ENCODE data around the gene PAQR8. TPM values are rescaled to one million over a fixed set of nuclear protein-coding genes. Genes with fewer than 3 reads are reported as not detected.

Gene PAQR8
- total and polyA plus RNA-seq, 2 of the 13 experiments (the other 11 are each of a cell fraction or from before 2014, with no cell fraction given) = 37.7 to 50.7 TPM

DNA sequence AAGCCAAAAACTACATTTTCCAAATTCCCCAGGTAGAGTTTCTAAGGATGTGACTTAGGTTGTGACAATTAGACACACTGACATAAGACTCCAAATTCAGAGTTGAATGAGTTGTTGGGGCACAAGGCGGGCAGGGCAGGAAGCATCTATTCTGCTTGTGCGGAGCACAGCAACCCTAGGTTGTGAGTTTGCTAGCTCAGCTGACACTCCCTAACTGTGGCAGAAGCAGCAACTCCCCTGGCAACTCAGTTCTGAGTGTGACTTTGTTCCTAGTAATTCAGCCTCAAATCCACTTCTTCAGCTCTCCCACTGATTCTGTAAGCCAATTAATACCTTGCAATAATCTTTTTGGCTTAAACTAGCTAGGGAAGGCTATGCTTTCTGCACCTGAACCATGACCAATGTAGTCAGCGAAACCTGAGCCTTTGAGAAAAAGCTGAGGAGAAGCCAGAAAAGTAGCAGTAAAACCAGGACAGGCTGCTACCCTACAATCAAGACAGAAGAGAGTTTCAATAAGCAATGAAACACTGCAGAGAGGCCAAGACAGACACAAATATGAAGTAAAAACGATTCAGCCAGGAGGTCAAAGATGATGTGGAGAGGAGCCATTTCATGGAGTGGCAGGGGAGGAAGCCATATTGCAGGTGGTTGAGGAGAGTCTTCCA lies 30.0 kb upstream of the PAQR8 start:
- H3K4me2 ChIP-seq (ENCODE audit: low read depth, low read length) = no peak overlapping the region
- ATAC-seq (no peak), DNase-seq (ENCODE audit: low spot score) (no peak), FAIRE-seq (no peak)
- H3K4me3 ChIP-seq (replicated peaks in 1 of 3; ENCODE audit: insufficient read depth in 1 of 3, low read depth in 2 of 3, low read length in 3 of 3) = no peak overlapping the region
- no peaks in the 10 kb centered on the region for H3K79me2 ChIP-seq (ENCODE audit: insufficient read depth, low read length)
- TF ChIP-seq FOXK1 (CRISPR knock-in tag; IDR thresholded peaks at IDR 0.05; ENCODE audit: borderline replicate concordance, low read depth) (no peak), MAFK (conservative IDR thresholded peaks at IDR 0.05 in 1 of 2, IDR thresholded peaks at IDR 0.05 in 1 of 2; ENCODE audit: low read length in 2 of 2) (no peak), ZSCAN20 (CRISPR knock-in tag; IDR thresholded peaks at IDR 0.05; ENCODE audit: borderline replicate concordance) (no peak), JUN (CRISPR knock-in tag; IDR thresholded peaks at IDR 0.05) (no peak), SAP130 (CRISPR knock-in tag; IDR thresholded peaks at IDR 0.05; ENCODE audit: low read depth) (no peak), ZFY (CRISPR knock-in tag; IDR thresholded peaks at IDR 0.05) (no peak), IRF2 (CRISPR knock-in tag; IDR thresholded peaks at IDR 0.05) (no peak), SALL2 (CRISPR knock-in tag; IDR thresholded peaks at IDR 0.05) (no peak), YY1 (IDR thresholded peaks at IDR 0.05; ENCODE audit: insufficient read depth, insufficient replicate concordance, low read depth, low read length) (no peak), KLF16 (CRISPR knock-in tag; IDR thresholded peaks at IDR 0.05) (no peak), SNRNP70 (IDR thresholded peaks at IDR 0.05; ENCODE audit: low read depth, low read length) (no peak), KLF11 (CRISPR knock-in tag; IDR thresholded peaks at IDR 0.05) (no peak), KMT2B (CRISPR knock-in tag; IDR thresholded peaks at IDR 0.05) (no peak), HMGA1 (CRISPR knock-in tag; conservative IDR thresholded peaks at IDR 0.05) (no peak), ZNF143 (CRISPR knock-in tag; IDR thresholded peaks at IDR 0.05) (no peak), NFE2L1 (CRISPR knock-in tag; IDR thresholded peaks at IDR 0.05; ENCODE audit: borderline replicate concordance) (no peak)
- TF ChIP-seq, protein P1, sequence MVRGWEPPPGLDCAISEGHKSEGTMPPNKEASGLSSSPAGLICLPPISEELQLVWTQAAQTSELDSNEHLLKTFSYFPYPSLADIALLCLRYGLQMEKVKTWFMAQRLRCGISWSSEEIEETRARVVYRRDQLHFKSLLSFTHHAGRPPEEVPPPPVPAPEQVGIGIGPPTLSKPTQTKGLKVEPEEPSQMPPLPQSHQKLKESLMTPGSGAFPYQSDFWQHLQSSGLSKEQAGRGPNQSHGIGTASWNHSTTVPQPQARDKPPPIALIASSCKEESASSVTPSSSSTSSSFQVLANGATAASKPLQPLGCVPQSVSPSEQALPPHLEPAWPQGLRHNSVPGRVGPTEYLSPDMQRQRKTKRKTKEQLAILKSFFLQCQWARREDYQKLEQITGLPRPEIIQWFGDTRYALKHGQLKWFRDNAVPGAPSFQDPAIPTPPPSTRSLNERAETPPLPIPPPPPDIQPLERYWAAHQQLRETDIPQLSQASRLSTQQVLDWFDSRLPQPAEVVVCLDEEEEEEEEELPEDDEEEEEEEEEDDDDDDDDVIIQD (CRISPR knock-in tag; IDR thresholded peaks at IDR 0.05; ENCODE audit: low read depth) = no peak
- TF ChIP-seq, protein P2, sequence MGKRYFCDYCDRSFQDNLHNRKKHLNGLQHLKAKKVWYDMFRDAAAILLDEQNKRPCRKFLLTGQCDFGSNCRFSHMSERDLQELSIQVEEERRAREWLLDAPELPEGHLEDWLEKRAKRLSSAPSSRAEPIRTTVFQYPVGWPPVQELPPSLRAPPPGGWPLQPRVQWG (CRISPR knock-in tag; IDR thresholded peaks at IDR 0.05; ENCODE audit: borderline replicate concordance, low read depth) = no peak
- TF ChIP-seq, protein P3, sequence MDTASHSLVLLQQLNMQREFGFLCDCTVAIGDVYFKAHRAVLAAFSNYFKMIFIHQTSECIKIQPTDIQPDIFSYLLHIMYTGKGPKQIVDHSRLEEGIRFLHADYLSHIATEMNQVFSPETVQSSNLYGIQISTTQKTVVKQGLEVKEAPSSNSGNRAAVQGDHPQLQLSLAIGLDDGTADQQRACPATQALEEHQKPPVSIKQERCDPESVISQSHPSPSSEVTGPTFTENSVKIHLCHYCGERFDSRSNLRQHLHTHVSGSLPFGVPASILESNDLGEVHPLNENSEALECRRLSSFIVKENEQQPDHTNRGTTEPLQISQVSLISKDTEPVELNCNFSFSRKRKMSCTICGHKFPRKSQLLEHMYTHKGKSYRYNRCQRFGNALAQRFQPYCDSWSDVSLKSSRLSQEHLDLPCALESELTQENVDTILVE (CRISPR knock-in tag; IDR thresholded peaks at IDR 0.05) = no peak
- intact Hi-C loops (cut with micrococcal nuclease; ENCODE audit: unreplicated experiment) (no loop called here), in situ Hi-C loops (cut with HindIII; ENCODE audit: extremely low pct_ligation_motif_present, low pct_unique_long_range_greater_than_20kb) (no loop called here)
- POLR2A ChIA-PET = no interaction called here
- H3K9ac ChIP-seq (ENCODE audit: insufficient read depth, low read depth, low read length) = no peak overlapping the region
- no peak overlapping the region for H2AFZ ChIP-seq (ENCODE audit: low read length)
- no peaks in the 10 kb centered on the region for H3K27me3 ChIP-seq (ENCODE audit: control insufficient read depth in 1 of 2, insufficient read depth in 2 of 2, low read length in 2 of 2)
- CTCF ChIA-PET (ENCODE audit: low intra/inter-chr PET ratio, low total read pairs) = no interaction called here
- H3K9me3 ChIP-seq (ENCODE audit: low read length) = no peaks in the 10 kb centered on the region
- H4K20me1 ChIP-seq (ENCODE audit: insufficient read depth, low read length) = no peaks in the 10 kb centered on the region
- BruUV-seq (replicated peaks) = no TSS peak
- no peak overlapping the region for H3K27ac ChIP-seq (ENCODE audit: extremely low read length, insufficient read depth, low read length)
- peaks cover 83% of the 10 kb centered on the region for H3K4me1 ChIP-seq (ENCODE audit: insufficient read depth, low read length)
- WGBS (ENCODE audit: low lambda C conversion rate) = 97% methylated on average over 4 of the region's 4 CpGs
- H3K36me3 ChIP-seq (replicated peaks in 1 of 2; ENCODE audit: control insufficient read depth in 1 of 2, insufficient read depth in 2 of 2, low read length in 2 of 2) = no peaks in the 10 kb centered on the region
